Measurements from ENCODE around the gene CTDSPL.
"Not testable (repeated sequence)": the region's sequence is repeated elsewhere in the genome, so short reads cannot be mapped to it uniquely, and the experiment has no call there.

CTDSPL gene

DNA sequence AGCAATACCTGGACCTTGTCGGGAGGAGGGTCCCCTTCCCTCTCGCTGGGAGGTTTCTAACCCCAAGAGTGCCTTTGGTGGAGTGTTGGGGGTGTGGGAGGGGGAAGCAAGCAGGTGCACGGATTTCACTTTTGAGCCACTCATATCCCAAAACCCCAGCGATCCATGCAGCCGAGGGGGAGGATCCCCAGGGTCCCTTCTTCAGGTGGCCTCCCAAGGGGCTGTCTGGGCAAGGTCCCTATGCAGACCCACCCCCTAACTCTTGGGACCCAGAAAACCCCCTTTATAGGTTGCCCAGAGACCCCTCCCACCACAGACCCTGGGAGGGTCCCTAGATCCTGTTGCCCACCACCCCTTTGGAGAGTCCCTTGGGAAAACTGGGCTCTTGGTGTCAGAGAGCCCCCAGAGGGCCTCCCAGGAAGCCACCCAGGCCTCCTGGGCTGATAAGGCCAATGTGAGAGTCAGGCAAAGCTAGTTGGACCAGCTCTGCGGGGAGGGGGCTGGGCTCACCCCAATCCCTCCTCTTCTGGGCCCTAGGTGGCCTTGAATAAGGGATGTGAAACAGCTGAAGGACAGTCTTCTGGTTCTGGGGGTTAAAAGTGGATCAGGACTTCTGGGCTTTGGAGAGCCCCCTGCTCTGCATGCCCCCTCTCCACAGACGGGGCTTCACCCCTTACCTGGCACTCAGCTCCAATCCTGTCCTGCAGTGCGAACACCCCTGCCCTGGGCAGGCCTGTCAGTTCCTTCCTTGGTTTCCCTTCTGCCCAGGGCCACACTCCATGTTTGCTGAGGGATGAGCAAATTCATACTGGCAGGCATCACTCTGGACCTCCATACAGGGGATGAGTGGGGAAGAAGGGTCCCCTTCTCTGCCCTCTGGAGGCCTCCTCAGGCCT, 168.7 kb downstream of the CTDSPL start:
- no peak for DNase-seq (ENCODE audit: low read depth)
- no peak overlapping the region for H3K4me3 ChIP-seq (ENCODE audit: low read depth, low read length)

DNA sequence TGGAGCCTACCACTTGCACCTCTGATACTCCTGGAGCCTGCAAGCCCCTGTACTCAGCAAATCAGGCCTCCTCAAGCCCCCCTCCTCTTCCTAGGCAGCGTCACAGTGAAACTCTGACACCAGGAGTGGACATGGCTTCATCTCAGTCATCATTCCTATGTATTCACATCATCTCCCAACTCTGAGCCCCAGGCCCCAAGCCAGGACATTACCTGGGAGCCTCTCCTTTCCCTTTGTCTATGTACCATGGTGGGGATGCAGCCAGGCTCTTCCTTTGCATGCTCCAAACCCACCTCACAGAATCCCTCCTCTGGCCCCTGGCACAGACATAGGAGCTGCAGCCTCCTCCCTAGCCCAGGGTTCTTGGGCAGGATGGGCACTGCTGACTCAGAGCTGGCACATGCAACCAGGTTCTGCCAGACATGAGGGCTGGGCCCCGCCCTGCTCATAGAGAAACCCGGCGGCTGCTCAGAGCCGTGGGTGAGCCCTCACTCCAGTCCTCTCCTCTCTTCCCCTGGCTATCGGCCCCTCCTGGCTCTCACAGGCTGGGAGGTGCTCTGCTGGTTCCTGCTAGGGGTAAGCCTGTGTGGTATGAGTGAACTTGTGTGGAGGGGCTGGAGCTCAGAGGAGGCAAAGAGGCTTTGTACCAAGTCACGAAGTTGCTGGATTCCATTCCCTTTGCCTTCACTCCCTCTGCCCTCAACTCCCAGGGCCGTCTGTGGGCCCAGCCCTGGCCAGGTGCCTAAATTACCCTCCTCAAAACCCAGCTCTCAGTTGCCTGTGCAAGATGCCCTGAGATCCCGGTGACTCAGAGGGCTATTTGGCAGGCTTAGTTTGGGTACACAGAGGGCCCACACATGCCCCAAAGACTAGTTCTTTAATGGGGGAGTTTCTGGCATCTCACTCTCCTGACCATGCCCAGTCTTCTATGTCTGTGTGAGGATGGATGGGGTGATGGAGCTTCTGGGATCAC, 169.6 kb downstream of the CTDSPL start:
- H3K4me3 ChIP-seq (ENCODE audit: low read depth, low read length), result no peak overlapping the region
- TF ChIP-seq, protein P1, sequence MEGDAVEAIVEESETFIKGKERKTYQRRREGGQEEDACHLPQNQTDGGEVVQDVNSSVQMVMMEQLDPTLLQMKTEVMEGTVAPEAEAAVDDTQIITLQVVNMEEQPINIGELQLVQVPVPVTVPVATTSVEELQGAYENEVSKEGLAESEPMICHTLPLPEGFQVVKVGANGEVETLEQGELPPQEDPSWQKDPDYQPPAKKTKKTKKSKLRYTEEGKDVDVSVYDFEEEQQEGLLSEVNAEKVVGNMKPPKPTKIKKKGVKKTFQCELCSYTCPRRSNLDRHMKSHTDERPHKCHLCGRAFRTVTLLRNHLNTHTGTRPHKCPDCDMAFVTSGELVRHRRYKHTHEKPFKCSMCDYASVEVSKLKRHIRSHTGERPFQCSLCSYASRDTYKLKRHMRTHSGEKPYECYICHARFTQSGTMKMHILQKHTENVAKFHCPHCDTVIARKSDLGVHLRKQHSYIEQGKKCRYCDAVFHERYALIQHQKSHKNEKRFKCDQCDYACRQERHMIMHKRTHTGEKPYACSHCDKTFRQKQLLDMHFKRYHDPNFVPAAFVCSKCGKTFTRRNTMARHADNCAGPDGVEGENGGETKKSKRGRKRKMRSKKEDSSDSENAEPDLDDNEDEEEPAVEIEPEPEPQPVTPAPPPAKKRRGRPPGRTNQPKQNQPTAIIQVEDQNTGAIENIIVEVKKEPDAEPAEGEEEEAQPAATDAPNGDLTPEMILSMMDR (IDR thresholded peaks at IDR 0.05; ENCODE audit: control insufficient read depth, extremely low read depth, insufficient read depth), result no peak
- DNase-seq (ENCODE audit: low read depth), result no peak

More for the DNA sequence above, 168.7 kb downstream of the CTDSPL start:
- TF ChIP-seq, protein P1 (IDR thresholded peaks at IDR 0.05; ENCODE audit: control insufficient read depth, extremely low read depth, insufficient read depth), result no peak

DNA sequence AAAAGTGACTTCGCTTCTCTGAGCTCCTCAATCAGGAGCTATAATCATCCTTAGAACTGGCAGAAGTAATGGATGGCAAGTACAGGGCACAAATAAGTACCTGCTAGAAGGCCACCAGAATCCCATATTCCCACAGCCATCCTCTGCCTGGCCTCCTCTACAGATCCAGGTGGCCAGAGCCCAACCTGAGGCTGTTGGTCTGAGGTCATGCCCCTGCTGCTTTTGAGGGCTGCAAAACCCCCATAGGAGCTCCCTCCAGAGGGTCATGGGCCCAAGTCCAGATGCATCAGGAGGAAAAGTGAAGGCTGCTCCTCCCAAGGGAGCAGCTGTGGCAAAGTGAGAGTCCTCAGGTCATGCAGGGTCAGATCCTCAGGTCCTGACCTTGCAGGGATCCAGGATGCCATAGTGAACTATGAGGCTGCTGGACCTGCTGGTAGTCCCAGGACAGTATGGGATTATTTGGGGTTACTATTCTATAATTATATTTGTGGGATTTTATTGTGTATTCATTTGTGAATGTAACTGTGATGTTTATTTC, 170.7 kb downstream of the CTDSPL start:
- H3K4me3 ChIP-seq (ENCODE audit: low read depth, low read length), result no peak overlapping the region
- TF ChIP-seq, protein P1 (IDR thresholded peaks at IDR 0.05; ENCODE audit: control insufficient read depth, extremely low read depth, insufficient read depth), result no peak
- no peak for DNase-seq (ENCODE audit: low read depth)

DNA sequence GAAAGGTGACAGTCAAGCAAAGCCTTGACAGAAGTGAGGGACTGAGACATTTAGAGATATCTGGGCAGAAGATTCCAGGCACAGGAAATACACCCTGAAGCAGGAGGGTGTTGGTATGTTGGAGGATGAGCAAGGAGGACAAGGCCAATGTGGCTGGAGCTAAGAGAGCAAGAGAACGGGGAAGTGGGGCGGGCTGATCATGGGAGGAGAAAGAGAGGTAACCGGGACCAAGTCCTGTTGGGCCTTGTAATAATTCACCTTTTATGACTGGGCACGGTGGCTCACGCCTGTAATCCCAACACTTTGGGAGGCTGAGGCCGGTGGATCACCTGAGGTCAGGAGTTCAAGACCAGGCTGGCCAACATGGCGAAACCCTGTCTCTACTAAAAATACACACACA, 171.9 kb downstream of the CTDSPL start:
- H3K4me3 ChIP-seq (ENCODE audit: low read depth, low read length); DNase-seq (ENCODE audit: low read depth): not testable (repeated sequence)

Data from LNCaP clone FGC (cell line).